Mesothelial cell of epicardium (in vitro differentiated cells): ENCODE measurements around the gene XRCC1. TPM values are rescaled to one million over a fixed set of nuclear protein-coding genes. Genes with fewer than 3 reads are reported as not detected.
A peak's percentile ranks its signal among the peaks of the same experiment; 100 is the strongest.

Experiments used
- DNase-seq, 2 experiments: peaks; one replicate each; pipeline ENCODE4 v3.0.0; 2021; ENCODE audit warnings: low spot score in 2 of 2; ENCODE audit not compliant: unreplicated experiment in 2 of 2
- H3K27ac Mint-ChIP-seq: 2 replicates; pipeline ENCODE4 v1.8.0; 2021; ENCODE audit warnings: mixed read lengths
- H3K27me3 Mint-ChIP-seq: 2 replicates; pipeline ENCODE4 v1.8.0; 2021; ENCODE audit warnings: low read depth, mixed read lengths
- H3K36me3 Mint-ChIP-seq: 2 replicates; pipeline ENCODE4 v1.8.0; 2021; ENCODE audit warnings: mixed read lengths
- H3K4me1 Mint-ChIP-seq: 2 replicates; pipeline ENCODE4 v1.8.0; 2021; ENCODE audit warnings: mixed read lengths
- H3K4me3 Mint-ChIP-seq: 2 replicates; pipeline ENCODE4 v1.8.0; 2021; ENCODE audit warnings: mild to moderate bottlenecking, moderate library complexity, mixed read lengths
- H3K9me3 Mint-ChIP-seq: 2 replicates; pipeline ENCODE4 v1.8.0; 2021; ENCODE audit warnings: mixed read lengths
- total RNA-seq: library from RNA; stranded (reverse); gene quantifications from 3 replicates; pipeline ENCODE4 v1.2.1, GENCODE V29; 2021
- TF ChIP-seq, protein P1 (sequence below): fragments of 200-600 bp; sonication (generic); IDR thresholded peaks from one replicate; pipeline ENCODE4 v1.5.0; 2021; ENCODE audit warnings: antibody characterized with exemption; ENCODE audit not compliant: unreplicated experiment

The XRCC1 gene, protein sequence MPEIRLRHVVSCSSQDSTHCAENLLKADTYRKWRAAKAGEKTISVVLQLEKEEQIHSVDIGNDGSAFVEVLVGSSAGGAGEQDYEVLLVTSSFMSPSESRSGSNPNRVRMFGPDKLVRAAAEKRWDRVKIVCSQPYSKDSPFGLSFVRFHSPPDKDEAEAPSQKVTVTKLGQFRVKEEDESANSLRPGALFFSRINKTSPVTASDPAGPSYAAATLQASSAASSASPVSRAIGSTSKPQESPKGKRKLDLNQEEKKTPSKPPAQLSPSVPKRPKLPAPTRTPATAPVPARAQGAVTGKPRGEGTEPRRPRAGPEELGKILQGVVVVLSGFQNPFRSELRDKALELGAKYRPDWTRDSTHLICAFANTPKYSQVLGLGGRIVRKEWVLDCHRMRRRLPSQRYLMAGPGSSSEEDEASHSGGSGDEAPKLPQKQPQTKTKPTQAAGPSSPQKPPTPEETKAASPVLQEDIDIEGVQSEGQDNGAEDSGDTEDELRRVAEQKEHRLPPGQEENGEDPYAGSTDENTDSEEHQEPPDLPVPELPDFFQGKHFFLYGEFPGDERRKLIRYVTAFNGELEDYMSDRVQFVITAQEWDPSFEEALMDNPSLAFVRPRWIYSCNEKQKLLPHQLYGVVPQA
- total RNA-seq: 52.3 to 58.5 TPM (median 56.1 TPM) in 3 replicates

DNA sequence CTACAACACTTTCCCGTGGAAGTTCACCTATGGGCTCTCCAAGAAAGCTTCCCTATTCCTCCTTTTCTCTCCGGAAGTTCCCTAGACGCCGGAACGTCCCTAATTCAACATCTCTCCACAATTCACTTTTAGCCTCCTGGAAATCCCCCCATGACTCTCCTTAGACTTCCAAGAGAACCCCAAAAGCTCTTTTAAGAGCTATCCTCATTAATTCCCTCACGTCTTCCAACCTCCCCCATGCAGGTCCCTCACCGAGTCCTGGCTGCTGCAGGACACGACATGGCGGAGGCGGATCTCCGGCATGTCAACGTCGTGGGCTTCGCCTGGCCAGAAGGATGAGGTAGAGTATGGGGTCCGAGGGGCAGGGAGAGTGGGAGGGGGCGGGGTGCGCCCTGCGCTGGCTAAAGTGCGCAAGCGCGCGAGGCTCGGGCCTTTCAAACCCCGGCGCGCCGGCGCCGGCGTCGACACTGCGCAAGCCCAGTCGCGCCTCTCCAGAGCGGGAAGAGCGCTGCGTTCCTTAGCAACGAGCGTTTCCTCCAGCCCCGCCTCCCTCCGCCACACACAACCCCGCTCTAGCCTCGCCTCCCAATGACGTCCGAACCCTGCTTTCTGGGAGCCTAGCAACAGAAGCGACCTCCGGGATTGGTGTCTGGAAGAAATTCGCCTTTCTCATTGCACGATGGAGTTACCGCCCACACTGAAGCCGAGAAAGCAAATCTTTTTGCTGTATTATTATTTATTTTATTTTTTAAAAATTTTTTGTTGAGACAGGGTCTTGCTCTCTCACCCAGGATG, at the start of gene XRCC1, which contains the start of gene PINLYP:
Gene XRCC1 (minus strand): TSS at position 372 of the 795 bp plus-strand sequence. CDS start 69 bp downstream, at position 303.
Gene PINLYP (plus strand): TSS at position 646 of the 795 bp plus-strand sequence. CDS start 1,391 bp downstream, outside the sequence.
- peaks cover 6% of the 10 kb centered on the region for H3K36me3 Mint-ChIP-seq
- peak; percentile 95 to 96 for DNase-seq
- H3K27me3 Mint-ChIP-seq: no peaks in the 10 kb centered on the region
- H3K9me3 Mint-ChIP-seq: no peaks in the 10 kb centered on the region
- H3K27ac Mint-ChIP-seq: peak within 1 kb of the TSS; percentile 99
- peak within 1 kb of the TSS; percentile 98 for H3K4me3 Mint-ChIP-seq
- TF ChIP-seq, protein P1, sequence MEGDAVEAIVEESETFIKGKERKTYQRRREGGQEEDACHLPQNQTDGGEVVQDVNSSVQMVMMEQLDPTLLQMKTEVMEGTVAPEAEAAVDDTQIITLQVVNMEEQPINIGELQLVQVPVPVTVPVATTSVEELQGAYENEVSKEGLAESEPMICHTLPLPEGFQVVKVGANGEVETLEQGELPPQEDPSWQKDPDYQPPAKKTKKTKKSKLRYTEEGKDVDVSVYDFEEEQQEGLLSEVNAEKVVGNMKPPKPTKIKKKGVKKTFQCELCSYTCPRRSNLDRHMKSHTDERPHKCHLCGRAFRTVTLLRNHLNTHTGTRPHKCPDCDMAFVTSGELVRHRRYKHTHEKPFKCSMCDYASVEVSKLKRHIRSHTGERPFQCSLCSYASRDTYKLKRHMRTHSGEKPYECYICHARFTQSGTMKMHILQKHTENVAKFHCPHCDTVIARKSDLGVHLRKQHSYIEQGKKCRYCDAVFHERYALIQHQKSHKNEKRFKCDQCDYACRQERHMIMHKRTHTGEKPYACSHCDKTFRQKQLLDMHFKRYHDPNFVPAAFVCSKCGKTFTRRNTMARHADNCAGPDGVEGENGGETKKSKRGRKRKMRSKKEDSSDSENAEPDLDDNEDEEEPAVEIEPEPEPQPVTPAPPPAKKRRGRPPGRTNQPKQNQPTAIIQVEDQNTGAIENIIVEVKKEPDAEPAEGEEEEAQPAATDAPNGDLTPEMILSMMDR: no peak
- peaks cover 24% of the 10 kb centered on the region for H3K4me1 Mint-ChIP-seq

DNA sequence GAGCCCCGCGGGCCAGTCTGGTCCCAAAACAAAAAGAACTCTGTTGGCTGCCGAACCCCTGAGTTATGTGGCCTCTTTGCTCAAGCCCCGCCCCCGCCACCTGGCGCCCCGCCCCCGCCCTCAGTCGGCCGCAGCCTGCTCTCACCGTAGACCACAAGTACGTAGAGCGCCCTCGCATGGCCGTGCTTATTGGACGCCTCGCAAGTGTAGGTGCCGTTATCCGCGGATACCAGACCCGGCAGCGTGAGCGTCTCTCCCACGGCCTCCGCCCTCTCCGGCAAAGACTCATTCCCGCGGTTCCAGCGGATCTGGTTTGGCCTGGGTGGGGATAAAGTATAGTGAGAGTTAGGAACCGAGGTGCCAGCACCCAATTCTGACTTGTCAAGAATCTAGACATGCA, 49.6 kb upstream of the XRCC1 start:
- no peaks in the 10 kb centered on the region for H3K9me3 Mint-ChIP-seq

DNA sequence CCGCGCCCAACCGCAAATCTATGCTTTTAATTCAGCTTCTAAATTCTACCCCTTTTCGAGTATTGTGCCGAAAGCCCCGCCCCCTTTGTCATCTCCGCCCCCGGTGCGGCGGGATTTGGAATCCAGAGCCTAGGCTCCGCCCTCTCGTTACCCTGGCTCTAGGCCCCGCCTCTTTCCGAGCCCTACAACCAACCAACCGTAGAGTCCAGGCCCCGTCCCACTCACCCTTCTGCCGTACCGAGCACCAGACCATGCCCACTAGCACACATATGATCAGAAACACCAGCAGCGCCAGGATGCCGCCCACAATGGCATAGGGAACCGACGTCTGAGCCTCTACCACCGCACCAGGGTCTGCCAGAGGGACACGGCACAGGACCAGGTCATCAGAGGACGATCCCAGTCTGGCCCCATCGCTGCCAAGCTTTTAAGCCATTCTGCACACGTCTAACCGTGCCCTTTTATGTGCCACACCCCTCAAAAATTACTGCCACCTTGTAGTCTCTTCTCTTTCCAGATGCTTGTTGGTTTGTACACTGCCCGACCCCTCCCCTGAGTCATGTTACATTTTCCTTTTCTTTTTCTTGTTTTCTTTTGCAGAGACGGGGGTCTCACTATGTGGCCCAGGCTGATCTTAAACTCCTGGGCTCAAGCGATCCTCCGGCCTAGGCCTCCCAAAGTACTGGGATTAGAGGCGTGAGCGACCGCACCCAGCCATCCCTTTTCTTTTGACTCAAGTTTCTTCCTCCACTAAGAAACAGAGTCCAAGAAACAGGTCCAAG, 48.8 kb upstream of the XRCC1 start:
- no peak overlapping the region for H3K4me3 Mint-ChIP-seq
- peaks cover 15% of the 10 kb centered on the region for H3K4me1 Mint-ChIP-seq
- TF ChIP-seq, protein P1: no peak
- no peak for DNase-seq
- H3K27me3 Mint-ChIP-seq: no peaks in the 10 kb centered on the region
- peaks cover 26% of the 10 kb centered on the region for H3K36me3 Mint-ChIP-seq
- no peak overlapping the region for H3K27ac Mint-ChIP-seq
- H3K9me3 Mint-ChIP-seq: no peaks in the 10 kb centered on the region

More for the DNA sequence above, 49.6 kb upstream of the XRCC1 start:
- DNase-seq: no peak
- H3K4me3 Mint-ChIP-seq: no peak overlapping the region
- no peaks in the 10 kb centered on the region for H3K27me3 Mint-ChIP-seq
- no peak overlapping the region for H3K27ac Mint-ChIP-seq
- H3K36me3 Mint-ChIP-seq: peaks cover 26% of the 10 kb centered on the region
- H3K4me1 Mint-ChIP-seq: peaks cover 9% of the 10 kb centered on the region
- TF ChIP-seq, protein P1: no peak

DNA sequence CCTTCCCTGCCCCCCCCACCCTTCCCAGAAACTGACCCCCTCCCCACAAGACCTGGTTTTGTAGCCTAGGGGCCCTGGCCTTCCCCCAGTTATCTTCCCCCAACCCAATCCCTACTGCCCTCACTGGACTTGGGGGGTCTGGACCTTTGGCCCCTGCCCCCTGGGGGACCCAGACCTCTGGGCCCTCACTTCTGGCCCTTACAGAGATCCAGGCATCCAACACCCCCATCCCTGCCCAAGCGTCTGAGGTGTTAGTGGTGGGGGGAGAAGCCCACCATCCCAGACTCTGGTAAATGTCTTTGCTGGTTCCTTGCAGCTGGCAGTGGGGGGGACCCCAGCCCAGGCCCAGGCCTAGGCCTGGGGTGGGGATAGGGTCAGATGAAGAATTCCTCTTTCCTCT, 47.6 kb upstream of the XRCC1 start:
- TF ChIP-seq, protein P1: no peak
- no peak overlapping the region for H3K4me3 Mint-ChIP-seq
- H3K27me3 Mint-ChIP-seq: no peaks in the 10 kb centered on the region
- H3K36me3 Mint-ChIP-seq: peaks cover 26% of the 10 kb centered on the region
- peaks cover 21% of the 10 kb centered on the region for H3K4me1 Mint-ChIP-seq
- no peaks in the 10 kb centered on the region for H3K9me3 Mint-ChIP-seq
- DNase-seq: no peak
- H3K27ac Mint-ChIP-seq: no peak overlapping the region

DNA sequence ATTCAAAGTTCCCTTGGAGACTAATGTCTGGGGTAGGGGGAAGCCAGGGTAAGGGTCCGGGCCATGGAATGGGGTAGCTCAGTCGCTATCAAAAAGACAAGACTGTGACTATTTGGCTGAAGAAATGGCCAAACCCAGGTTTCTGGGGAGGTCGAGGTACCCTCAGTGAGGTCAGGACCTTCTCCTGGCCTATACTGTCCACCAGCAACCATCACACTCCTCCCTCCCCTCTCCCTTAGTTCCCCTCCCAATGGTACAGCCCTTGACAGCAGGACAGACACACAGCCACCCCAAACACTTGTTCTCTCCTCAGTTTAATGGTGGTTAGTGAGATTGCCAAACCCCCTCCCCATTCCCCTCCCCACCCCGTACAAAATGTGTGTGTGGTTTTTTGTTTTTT, 46.7 kb upstream of the XRCC1 start:
- Mint-ChIP-seq H3K27ac (no peak overlapping the region), H3K4me1 (peaks cover 21% of the 10 kb centered on the region)

More for the DNA sequence above, 46.7 kb upstream of the XRCC1 start:
- H3K27me3 Mint-ChIP-seq: no peaks in the 10 kb centered on the region
- TF ChIP-seq, protein P1: no peak
- H3K4me3 Mint-ChIP-seq: no peak overlapping the region
- H3K36me3 Mint-ChIP-seq: peaks cover 23% of the 10 kb centered on the region
- H3K9me3 Mint-ChIP-seq: no peaks in the 10 kb centered on the region
- no peak for DNase-seq
